Activated gamma-delta T cell (primary cell): Measurements from ENCODE around the gene EXOC3L1.

ENCODE experiments used
- DNase-seq: peaks from one replicate; lab custom pipeline; 2025; lab: John Stamatoyannopoulos, UW

Gene EXOC3L1

DNA sequence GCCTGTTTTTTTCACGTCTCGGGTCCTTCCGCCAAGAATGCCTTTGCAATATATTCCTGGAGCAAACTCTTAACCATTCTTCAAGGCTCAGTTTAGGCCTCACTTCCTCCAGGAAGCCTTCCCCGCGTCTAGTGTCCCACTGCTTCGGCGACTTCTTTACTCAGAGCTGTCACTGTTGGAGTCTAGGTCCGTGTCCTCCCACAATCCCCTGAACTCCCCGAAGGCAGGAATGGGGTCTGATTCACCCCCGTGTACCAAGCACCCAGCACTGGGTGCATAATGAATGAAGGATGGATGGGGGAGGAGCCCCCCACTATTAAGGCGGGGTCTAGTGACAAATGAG, 6.7 kb downstream of the EXOC3L1 start:
- no peak for DNase-seq

- no peak for DNase-seq
Observed at GRCh38 chr16:67182288-67182687, 7.6 kb downstream of the EXOC3L1 start.

DNA sequence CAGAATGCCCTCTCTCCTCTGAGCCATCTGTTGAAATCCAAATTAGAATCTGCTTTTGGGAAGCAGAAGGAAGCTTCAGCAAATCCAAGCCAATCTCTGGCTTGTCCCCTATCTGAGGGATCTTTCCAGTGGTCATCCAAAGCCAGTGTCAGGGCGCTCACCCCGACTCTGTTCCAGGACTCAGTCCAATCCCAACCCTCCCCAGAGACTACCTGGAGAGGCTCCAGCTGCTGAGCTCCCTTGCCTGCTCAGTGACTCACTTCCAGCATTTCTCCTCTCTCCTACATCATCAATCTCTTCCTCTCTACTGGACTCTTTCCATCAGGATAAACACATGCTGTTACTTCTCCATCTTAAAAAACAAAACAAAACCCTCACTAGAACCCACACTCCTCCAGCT, 8.6 kb downstream of the EXOC3L1 start:
- DNase-seq = no peak

GRCh38 chr16:67180166-67180565, 9.8 kb downstream of the EXOC3L1 start:
- DNase-seq = no peak

DNA sequence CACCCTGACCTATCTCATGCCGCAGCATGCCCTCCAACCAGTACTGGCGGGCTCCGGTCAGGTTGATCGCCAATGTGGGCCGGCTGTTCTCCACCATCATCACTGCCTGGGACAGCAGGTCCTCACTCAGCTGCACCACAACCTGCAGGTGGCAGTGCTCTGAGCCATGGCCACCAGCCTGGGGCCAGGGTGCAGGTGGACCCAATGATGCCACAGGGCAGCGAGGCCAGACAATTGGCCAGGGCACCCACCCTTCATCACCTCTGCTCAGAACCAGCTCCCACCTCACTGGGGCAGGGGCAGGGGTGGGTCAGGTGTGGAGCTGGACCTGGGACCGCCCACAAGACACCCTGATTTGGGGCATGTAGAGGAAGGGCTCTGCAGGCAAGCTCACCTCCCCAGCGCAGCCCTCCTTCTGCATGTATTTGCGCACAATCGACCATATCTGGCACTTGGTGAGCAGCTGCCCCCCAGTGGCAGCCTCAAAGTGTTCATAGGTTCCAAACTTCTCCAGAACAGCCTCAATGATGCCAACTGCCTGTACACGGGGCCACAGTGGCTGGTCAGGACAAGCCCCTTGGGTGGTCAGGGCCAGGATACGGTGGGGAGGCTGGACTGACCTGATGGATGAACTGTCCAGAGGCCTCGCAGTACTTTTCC, 10.4 kb downstream of the EXOC3L1 start:
- no peak for DNase-seq

DNA sequence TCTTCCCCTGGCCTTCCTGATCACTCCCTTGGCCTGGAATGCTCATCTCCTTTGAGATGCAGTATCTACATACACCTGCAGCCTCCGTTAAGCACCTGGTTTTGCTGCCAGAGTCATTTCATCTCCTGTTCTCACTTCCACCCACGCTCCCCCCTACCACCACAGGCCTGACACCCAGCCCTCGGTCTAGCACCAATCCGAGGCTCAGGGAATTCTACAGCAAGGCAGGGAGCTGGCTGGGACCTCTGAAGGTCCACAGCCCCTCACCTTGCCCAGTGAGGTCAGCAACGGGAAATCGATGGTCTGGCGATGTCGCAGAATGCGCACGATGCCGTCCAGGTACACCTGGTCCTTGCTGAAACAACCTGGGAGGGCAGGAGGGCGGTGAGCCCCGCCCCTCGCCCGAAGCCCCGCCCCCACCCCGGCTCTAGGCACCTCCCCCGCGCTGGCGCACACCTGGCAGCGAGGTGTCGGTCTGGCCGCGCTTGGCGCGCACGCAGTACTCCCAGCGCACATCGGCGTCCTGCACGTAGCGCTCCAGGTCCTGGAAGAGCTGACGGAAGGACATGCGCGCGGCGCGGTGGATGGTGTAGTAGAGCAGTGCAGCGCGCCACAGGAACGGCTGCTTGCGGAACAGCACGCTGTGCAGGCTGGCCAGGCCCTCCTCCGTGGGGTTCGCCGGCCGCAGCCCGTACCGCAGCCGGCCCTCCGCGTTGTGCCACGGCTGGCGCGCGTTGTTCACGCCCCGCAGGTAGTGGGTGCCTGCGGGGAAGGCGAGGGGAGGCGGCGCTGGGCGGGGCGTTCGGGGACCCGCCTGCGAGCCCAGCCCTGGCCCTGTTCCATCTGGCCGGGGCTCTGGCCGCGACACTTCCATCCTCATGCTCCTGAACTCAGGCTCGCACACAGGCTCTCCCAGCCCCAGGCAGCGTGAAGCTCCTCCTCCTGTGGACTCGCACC, 11.9 kb downstream of the EXOC3L1 start:
- DNase-seq = peak; percentile 50

DNA sequence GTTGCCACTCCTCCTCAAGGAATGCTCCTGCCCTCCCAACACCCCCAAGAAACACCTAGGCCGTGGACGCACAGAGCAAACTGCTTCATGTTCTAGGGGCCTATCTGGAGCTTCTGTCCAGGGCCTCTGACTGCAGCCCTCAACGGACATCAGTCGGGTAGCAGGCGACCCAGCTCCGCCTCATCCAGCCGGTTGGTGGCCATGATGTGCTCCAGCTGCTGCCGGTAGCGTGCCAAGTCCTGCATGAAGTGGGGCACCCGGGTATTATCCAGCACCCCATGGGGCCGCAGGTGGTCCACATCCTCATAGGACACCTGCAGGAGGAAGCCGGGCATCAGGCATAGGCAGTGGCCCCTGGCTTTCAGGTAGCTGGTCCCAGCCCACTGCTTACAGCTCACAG, 13.3 kb downstream of the EXOC3L1 start:
- DNase-seq = no peak

DNA sequence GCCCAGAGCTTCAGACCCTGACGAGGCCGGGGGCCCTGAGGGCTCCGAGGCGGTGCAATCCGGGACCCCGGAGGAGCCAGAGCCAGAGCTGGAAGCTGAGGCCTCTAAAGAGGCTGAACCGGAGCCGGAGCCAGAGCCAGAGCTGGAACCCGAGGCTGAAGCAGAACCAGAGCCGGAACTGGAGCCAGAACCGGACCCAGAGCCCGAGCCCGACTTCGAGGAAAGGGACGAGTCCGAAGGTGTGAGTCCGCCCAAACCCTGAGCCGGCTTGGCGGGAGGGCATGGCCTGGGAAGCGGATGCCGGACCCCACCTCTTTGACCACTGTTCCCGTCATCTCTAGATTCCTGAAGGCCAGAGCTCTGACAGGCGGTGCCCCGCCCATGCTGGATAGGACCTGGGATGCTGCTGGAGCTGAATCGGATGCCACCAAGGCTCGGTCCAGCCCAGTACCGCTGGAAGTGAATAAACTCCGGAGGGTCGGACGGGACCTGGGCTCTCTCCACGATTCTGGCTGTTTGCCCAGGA, 15.2 kb downstream of the EXOC3L1 start:
- no peak for DNase-seq

GRCh38 chr16:67173808-67174705, 15.9 kb downstream of the EXOC3L1 start:
- peak; percentile 62 for DNase-seq

- DNase-seq = no peak
Observed at GRCh38 chr16:67173323-67173722, 16.6 kb downstream of the EXOC3L1 start.

- DNase-seq = no peak
Observed at GRCh38 chr16:67170949-67171649, 18.8 kb downstream of the EXOC3L1 start.

DNA sequence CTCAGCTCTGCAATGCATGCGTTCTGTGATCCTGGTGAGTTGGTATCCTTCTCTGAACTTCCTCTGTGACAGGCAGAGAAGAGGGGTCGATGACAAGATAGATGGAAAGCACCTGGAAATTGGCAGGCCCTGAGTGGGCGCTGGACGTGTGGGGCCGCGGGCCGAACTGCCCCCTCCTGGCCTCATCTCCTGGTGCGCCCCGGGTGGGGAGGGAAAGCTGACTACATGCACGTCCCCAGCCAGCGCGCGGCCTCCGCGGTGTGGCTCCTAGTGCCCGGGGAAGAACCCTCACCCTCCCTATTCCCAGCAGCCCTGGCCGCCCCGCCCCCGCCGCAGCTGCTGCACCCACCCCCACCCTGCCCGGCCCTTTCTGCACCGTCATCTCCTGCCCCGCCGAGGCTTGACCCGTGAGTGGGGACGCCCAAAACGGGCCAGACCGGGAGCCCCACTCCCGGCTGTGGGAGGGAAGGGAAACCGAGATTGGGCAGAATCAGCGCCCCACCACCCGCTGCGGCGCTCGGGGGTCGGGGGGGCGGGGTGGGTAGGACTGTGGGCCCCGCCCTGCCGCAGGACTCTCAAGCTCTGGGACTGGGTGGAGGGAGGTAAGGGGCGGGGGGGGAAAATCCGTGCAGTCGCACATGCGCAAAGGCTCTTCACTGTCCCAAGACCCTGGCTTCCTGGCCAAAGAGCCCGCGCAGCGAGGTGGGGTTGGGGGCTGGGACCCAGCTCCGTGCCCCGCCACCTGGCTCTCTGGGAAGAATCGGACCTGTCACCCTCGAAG, 19.6 kb downstream of the EXOC3L1 start, which contains the start of gene NOL3:
TSS of gene NOL3 (plus strand) at position 371 of the 781 bp plus-strand sequence.
- no peak for DNase-seq

- DNase-seq = no peak
Observed at GRCh38 chr16:67169642-67170167, 20.2 kb downstream of the EXOC3L1 start.

DNA sequence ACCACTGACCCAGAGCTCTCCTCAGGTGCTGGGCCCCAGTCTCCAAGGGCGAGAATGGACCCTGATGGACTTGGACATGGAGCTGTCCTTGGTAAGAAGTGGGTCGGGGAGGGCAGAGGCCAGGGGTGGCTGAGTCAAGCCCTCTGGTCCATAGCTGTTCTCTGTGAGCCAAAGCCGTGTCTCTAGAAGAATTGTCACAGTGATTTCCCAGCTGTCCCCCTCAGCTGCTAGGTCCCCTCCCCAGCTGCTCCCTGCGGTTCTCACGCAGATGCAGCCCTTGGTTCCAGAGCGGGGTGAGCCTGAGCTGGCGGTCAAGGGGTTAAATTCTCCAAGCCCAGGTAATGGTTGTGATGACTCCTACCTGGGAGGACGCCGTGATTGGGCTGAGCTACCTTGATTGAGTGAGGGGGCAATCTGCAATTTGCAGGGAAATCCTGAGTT, 20.9 kb downstream of the EXOC3L1 start:
- no peak for DNase-seq

DNA sequence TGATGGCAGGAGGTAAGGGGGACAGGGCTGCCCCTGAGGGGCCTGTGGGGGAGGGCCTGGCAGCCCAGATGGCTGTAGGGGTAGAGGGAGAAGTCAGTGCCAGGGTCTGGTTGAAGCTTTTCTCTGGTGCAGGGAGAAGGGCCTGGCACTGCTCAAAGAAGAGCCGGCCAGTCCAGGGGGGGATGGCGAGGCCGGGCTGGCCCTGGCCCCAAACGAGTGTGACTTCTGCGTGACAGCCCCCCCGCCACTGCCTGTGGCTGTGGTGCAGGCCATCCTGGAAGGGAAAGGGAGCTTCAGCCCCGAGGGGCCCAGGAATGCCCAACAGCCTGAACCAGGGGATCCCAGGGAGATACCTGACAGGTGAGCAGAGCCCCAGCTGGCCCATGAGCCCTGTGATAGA, 22.3 kb downstream of the EXOC3L1 start:
- no peak for DNase-seq

GRCh38 chr16:67166598-67167168, 23.3 kb downstream of the EXOC3L1 start:
- no peak for DNase-seq

GRCh38 chr16:67166110-67166547, 23.8 kb downstream of the EXOC3L1 start:
- no peak for DNase-seq

- DNase-seq = no peak
Observed at GRCh38 chr16:67165121-67166078, 24.5 kb downstream of the EXOC3L1 start.
